Cardiac fibroblast (primary cell): Measurements from ENCODE around the gene NANOS2.

ENCODE experiments used
- DNase-seq, 2 donors: peaks; one replicate each; pipeline versions ENCODE4 v3.0.0 to v3.0.0-alpha.2; 2010; ENCODE audit warnings: low read depth in 2 of 2
- H3K4me3 ChIP-seq, 2 donors: replicated peaks in 1 of 2; 1 replicate in 1 of 2; 2 replicates in 1 of 2; pipeline ENCODE4 v1.5.1; 2011; ENCODE audit warnings: low read depth in 2 of 2, low read length in 2 of 2, mild to moderate bottlenecking in 2 of 2, moderate library complexity in 1 of 2
- TF ChIP-seq, protein P1 (sequence below): IDR thresholded peaks from one replicate; pipeline ENCODE4 v1.5.1; 2011; ENCODE audit warnings: low read depth, mild to moderate bottlenecking, low read length, inconsistent platforms

NANOS2 gene

DNA sequence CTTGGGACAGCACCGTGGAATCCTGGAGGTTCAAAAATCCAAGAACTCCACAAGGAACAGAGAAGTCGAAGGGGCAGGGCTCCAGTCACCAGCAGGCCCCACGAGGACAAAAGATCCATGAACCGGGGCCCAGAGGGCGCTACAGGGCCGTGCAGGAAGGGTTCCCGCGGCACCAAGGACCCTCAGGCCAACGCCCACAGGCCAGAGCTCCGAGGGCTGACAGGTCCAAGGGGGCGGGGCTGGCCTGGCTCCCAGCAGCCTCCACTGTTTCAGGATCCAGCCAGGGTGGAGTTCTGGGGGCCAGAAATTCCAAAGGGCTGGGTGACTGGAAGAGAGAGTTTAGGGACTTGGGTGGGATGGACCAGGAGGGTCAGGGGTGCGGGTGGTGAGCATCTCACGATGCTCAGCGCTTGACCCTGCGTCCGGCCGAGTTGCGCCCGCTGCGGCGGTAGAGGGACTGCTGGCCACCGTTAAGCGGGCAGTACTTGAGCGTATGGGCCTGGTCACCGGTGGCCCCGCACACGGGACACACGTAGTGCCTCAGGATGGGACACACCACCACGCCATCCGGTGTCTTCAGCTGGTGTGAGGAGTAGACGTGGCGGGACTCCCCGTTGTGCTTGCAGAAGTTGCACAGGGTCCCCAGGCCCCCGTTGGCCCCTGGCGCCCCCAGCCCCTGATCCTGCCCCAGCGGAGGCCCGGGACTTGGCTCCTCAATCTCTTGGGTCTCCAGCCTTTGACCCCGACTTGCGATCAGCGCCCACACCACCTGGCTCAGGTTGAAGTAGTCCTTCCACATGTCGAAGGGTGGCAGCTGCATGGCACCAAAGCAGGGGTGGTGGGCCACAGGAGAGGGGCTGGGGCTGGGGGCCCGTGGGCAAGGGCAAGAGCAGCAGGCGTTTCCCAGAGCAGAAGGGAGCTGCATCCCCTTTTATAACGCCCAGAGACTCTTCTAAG lies at the start of gene NANOS2:
Gene NANOS2 (minus strand): TSS at position 905 of the 957 bp plus-strand sequence. CDS start 85 bp downstream, at position 820.
- TF ChIP-seq, protein P1, sequence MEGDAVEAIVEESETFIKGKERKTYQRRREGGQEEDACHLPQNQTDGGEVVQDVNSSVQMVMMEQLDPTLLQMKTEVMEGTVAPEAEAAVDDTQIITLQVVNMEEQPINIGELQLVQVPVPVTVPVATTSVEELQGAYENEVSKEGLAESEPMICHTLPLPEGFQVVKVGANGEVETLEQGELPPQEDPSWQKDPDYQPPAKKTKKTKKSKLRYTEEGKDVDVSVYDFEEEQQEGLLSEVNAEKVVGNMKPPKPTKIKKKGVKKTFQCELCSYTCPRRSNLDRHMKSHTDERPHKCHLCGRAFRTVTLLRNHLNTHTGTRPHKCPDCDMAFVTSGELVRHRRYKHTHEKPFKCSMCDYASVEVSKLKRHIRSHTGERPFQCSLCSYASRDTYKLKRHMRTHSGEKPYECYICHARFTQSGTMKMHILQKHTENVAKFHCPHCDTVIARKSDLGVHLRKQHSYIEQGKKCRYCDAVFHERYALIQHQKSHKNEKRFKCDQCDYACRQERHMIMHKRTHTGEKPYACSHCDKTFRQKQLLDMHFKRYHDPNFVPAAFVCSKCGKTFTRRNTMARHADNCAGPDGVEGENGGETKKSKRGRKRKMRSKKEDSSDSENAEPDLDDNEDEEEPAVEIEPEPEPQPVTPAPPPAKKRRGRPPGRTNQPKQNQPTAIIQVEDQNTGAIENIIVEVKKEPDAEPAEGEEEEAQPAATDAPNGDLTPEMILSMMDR = peak; percentile 12
- peak; percentile 21 to 25 for DNase-seq
- no peak within 1 kb of the TSS for H3K4me3 ChIP-seq

DNA sequence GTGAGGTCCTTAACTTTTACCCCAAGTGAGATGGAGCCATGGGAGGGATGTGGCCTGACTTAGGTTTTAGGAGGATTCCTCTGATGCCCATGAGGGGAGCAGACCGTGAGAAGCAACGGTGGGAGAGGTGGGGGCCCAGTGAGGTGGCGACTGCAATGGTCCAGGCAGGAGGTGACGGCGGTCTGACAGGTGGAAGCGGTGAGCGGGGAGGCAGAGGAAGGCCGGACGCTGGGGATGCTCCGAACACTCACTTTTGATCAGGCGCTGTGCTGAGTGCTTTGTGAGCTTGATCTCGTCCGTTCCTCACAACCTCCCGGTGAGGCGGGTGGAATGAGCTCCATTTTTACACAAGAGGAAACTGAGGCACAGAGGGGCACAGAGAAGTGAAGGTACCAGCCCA lies 47.4 kb upstream of the NANOS2 start:
- no peak overlapping the region for H3K4me3 ChIP-seq
- TF ChIP-seq, protein P1 = no peak

DNA sequence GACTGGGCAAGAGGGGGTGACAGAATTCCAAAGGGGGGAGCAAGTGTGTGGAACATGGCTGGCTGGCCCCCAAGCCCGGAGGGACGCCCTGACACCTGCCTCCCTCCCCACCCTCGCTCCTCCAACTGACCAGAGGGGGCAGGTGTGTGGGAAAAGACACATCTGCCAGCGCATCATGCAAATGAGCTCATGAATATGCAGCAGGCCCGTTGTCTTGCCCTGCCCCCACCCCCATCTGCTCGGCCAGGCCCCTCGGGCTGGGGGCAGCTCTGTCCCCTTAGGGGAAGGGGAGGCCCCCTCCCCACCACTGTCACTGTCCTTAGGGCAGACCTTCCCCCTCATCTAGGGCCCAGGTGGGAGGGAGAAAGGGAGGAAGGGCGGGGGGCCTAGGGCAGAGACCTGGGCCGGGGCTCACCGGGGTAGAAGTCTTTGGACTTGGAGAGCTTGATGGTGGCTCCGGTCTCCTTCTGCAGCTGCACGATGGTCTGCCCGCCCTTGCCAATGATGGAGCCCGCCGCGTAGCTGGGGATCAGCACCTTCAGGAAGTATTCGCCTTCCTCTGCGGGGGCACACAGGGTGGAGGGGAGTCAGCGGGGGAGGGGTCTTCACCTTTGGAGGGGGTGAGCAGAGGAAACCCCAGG lies 46.1 kb upstream of the NANOS2 start:
- TF ChIP-seq, protein P1 = peak; percentile 4

More for the DNA sequence above, 47.4 kb upstream of the NANOS2 start:
- DNase-seq = no peak

DNA sequence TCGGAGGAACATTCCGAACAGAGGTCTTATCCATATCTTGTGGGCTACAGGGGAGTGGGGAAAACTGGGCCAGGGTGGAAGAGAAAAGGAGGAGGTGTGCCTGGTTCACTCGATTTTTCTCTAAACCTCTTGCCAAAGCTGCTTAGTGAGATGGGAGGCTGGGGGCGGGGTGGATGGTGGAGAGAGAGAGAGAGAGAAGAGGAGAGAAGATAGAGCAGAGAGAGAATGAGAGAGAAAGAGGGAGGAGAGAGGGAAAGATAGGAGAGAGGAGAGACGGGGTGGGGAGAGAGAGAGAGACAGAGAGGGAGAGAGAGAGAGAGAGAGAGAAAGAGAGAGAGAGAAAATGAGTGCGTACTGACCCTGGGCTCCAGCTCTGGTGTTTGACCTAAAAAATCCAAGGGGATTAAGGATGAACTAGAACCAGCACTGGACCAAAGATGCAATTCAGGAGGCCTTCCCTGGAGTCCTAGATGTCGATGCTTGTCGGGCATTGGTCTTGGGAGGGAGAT lies 45.0 kb upstream of the NANOS2 start:
- H3K4me3 ChIP-seq = no peak overlapping the region
- TF ChIP-seq, protein P1 = no peak
- no peak for DNase-seq

More for the DNA sequence above, 46.1 kb upstream of the NANOS2 start:
- no peak for DNase-seq
- no peak overlapping the region for H3K4me3 ChIP-seq

DNA sequence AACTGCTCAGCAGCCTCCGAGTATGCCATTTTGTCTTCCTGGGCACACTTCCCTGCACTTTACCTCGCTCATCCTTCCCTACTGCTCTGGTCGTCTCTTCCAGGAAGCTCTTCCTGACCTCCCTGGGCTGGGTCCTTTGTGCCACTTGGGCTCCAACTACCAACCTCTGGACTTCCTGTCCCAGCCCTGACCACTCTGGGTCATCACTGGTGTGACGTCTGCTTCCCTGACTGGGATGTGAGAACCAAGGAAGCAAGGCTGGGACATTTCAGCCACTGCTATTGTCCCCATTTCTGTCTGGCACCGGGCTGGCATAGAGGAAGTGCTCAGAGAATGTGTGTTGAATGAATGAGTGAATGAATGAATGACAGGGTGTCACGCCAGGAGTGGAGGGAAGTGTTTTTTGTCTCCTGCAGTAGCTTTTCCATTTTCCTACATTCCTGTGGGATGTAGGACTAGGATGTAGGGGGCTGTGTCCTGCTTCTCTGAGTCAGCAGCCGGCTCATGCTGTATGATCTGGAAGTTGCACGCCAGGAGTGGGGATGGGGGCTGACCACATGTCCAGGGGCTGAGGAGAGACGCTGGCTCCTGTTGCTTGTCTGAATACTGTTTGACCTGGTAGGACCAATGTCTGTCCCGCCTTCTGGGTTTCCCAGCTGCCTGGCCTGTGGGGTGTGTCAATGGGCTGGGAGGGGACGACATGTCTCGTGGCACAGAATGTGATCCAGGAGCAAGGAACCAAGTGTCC lies 44.4 kb upstream of the NANOS2 start:
- no peak overlapping the region for H3K4me3 ChIP-seq
- TF ChIP-seq, protein P1 = no peak
- DNase-seq = peak in 1 of 2 donors; percentile 48

DNA sequence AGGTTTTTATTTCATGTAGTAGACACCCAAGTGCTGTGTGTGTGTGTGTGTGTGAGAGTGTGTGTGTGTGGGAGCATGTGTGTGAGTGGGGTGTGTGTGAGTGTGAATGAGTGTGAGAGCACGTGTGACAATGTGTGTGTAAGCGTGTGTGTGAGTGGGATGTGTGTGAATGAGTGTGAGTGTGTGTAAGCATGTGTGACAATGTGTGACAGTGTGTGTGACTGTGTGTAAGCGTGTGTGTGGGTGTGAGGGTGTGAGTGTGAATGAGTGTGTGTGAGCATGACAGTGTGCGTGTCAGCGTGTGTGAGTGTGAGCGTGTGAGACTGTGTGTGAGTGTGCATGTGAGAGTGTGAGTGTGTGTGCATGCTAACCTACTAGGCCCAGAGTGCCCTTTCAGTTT lies 43.7 kb upstream of the NANOS2 start:
- TF ChIP-seq, protein P1 = no peak
- no peak overlapping the region for H3K4me3 ChIP-seq
- no peak for DNase-seq
